ENCODE measurements around the gene PTMS. TPM values are rescaled to one million over a fixed set of nuclear protein-coding genes. Genes with fewer than 3 reads are reported as not detected.
A peak's percentile ranks its signal among the peaks of the same experiment; 100 is the strongest.

PTMS gene
- total and polyA plus RNA-seq, 9 of the 15 experiments (the other 6 are each of a cell fraction or from before 2014, with no cell fraction given), result 5.1 to 287 (median 78.5) TPM

- no peak for TF ChIP-seq MITF (IDR thresholded peaks at IDR 0.05)
- no peak for TF ChIP-seq KAT8 (IDR thresholded peaks at IDR 0.05; ENCODE audit: low read depth)
- no peak for TF ChIP-seq CBFB (CRISPR knock-in tag; IDR thresholded peaks at IDR 0.05)
- no peak for TF ChIP-seq SRSF9 (IDR thresholded peaks at IDR 0.05; ENCODE audit: borderline replicate concordance, low read depth, low read length)
- no peak for TF ChIP-seq MAFG (tag; conservative IDR thresholded peaks at IDR 0.05)
- no peak for TF ChIP-seq DNMT1 (IDR thresholded peaks at IDR 0.05)
- TF ChIP-seq MCM3 (IDR thresholded peaks at IDR 0.05), result no peak
- TF ChIP-seq CREM (IDR thresholded peaks at IDR 0.05; ENCODE audit: low read depth), result 0 out of 2 replicates have a peak, but pooled peaks have one; percentile 18
- TF ChIP-seq ESRRA (IDR thresholded peaks at IDR 0.05; ENCODE audit: borderline replicate concordance, low read depth), result peak; percentile 11; the same call in 1 of the 2 replicates
- TF ChIP-seq DPF2 (IDR thresholded peaks at IDR 0.05), result no peak
- TF ChIP-seq ZNF77 (CRISPR knock-in tag; IDR thresholded peaks at IDR 0.05), result no peak
- TF ChIP-seq DIDO1 (tag; IDR thresholded peaks at IDR 0.05; ENCODE audit: low read depth), result no peak
- TF ChIP-seq CC2D1A (IDR thresholded peaks at IDR 0.05), result no peak
- TF ChIP-seq ZNF586 (CRISPR knock-in tag; conservative IDR thresholded peaks at IDR 0.05), result no peak
- TF ChIP-seq FOSL1 (tag; conservative IDR thresholded peaks at IDR 0.05), result no peak
- TF ChIP-seq CREB5 (CRISPR knock-in tag; IDR thresholded peaks at IDR 0.05), result no peak
- peak; percentile 27; the same call in 1 of the 2 replicates for TF ChIP-seq CREB1 (IDR thresholded peaks at IDR 0.05)
- TF ChIP-seq CREB1 (CRISPR knock-in tag; IDR thresholded peaks at IDR 0.05), result 0 out of 2 replicates have a peak, but pooled peaks have one; percentile 32
- TF ChIP-seq E2F6 (IDR thresholded peaks at IDR 0.05; ENCODE audit: borderline replicate concordance in 1 of 2, extremely low read depth in 1 of 2, insufficient read depth in 1 of 2, insufficient read length in 1 of 2, low read depth in 1 of 2, low read length in 1 of 2, poor library complexity in 1 of 2, severe bottlenecking in 1 of 2), result peak in 1 of 2 experiments; percentile 53
- no peak for TF ChIP-seq NFE2 (IDR thresholded peaks at IDR 0.05; ENCODE audit: low read depth)
- no peak for TF ChIP-seq BRF2 (IDR thresholded peaks at IDR 0.05; ENCODE audit: borderline replicate concordance, insufficient read depth, insufficient read length)
- no peak for TF ChIP-seq DDX20 (tag; IDR thresholded peaks at IDR 0.05; ENCODE audit: low read depth)
- TF ChIP-seq SP2 (IDR thresholded peaks at IDR 0.05; ENCODE audit: extremely low read depth, low read depth, low read length, poor library complexity, severe bottlenecking), result no peak
- TF ChIP-seq KAT2B (IDR thresholded peaks at IDR 0.05; ENCODE audit: low read depth, low read length), result no peak
- no peak for TF ChIP-seq MTF1 (CRISPR knock-in tag; IDR thresholded peaks at IDR 0.05; ENCODE audit: borderline replicate concordance)
These were observed 637 bp downstream of the PTMS start (continued) for GRCh38 chr12:6766651-6767349.

Data from K562 (cell line).